K562 (cell line): ENCODE data around the gene DAPK1. TPM values are rescaled to one million over a fixed set of nuclear protein-coding genes. Genes with fewer than 3 reads are reported as not detected.

Experiments
- ATF4 ChIP-seq: fragments of 450-650 bp; formaldehyde crosslinking; IDR thresholded peaks from 2 replicates; pipeline ENCODE4 v1.4.0; 2022; ENCODE audit warnings: mild to moderate bottlenecking, moderate library complexity
- DLX4 ChIP-seq: fragments of 250-450 bp; sonication (Bioruptor Pico); IDR thresholded peaks from 2 replicates; pipeline ENCODE4 v1.6.1; 2021; ENCODE audit warnings: mild to moderate bottlenecking
- FOS ChIP-seq: IDR thresholded peaks from 3 replicates; pipeline ENCODE4 v1.6.1; 2011; ENCODE audit not compliant: insufficient read length; ENCODE audit errors: extremely low read depth
- HOXB6 ChIP-seq: fragments of 250-450 bp; sonication (Bioruptor Pico); IDR thresholded peaks from 2 replicates; pipeline ENCODE4 v1.5.1; 2022; ENCODE audit warnings: mild to moderate bottlenecking, borderline replicate concordance
- L3MBTL2 ChIP-seq: fragments of 450-650 bp; IDR thresholded peaks from 2 replicates; pipeline ENCODE4 v1.6.1; 2016; ENCODE audit warnings: mild to moderate bottlenecking, moderate library complexity
- MLX ChIP-seq, 2 experiments: fragments of 450-650 bp in 1 of 2; sonication (generic) in 1 of 2; formaldehyde crosslinking; conservative IDR thresholded peaks; 2 replicates each; pipeline versions ENCODE4 v1.4.0 to v1.8.1; 2020 to 2022; ENCODE audit warnings: mild to moderate bottlenecking in 1 of 2, missing genetic modification reagents in 1 of 2
- NFYB ChIP-seq: IDR thresholded peaks from 2 replicates; pipeline ENCODE4 v1.6.1; 2011; ENCODE audit warnings: mild to moderate bottlenecking, moderate library complexity; ENCODE audit not compliant: insufficient read length; ENCODE audit errors: extremely low read depth
- NR1H2 ChIP-seq: sonication (generic); formaldehyde crosslinking; IDR thresholded peaks from 2 replicates; pipeline ENCODE4 v1.4.0; 2020; ENCODE audit warnings: mild to moderate bottlenecking, missing genetic modification reagents
- SMARCB1 ChIP-seq: IDR thresholded peaks from 2 replicates; pipeline ENCODE4 v1.6.1; 2011; ENCODE audit warnings: improper control_type of control experiment, low read depth; ENCODE audit not compliant: insufficient read length
- ZBTB11 ChIP-seq, 3 experiments: fragments of 200-800 bp in 1 of 3; fragments of 250-450 bp in 1 of 3; fragments of 450-650 bp in 1 of 3; sonication (Bioruptor Pico) in 1 of 3; sonication (Bioruptor generic) in 1 of 3; formaldehyde crosslinking in 1 of 3; IDR thresholded peaks; 2 replicates each; pipeline versions ENCODE4 v1.6.1 to v1.8.0; 2016 to 2022; ENCODE audit warnings: mild to moderate bottlenecking in 2 of 3, missing genetic modification characterization in 2 of 3, missing compliant biosample characterization in 1 of 3, moderate library complexity in 1 of 3
- ZFP91 ChIP-seq: sonication (generic); formaldehyde crosslinking; IDR thresholded peaks from 2 replicates; pipeline ENCODE4 v1.8.0; 2022; ENCODE audit warnings: mild to moderate bottlenecking, missing genetic modification reagents
- ZNF146 ChIP-seq: IDR thresholded peaks from one replicate; pipeline ENCODE4 v1.6.1; 2018; ENCODE audit warnings: missing compliant biosample characterization; ENCODE audit not compliant: unreplicated experiment
- ZNF184 ChIP-seq: sonication (generic); formaldehyde crosslinking; IDR thresholded peaks from 2 replicates; pipeline ENCODE4 v1.5.0; 2020; ENCODE audit warnings: missing genetic modification reagents
- ZNF280A ChIP-seq: fragments of 450-650 bp; IDR thresholded peaks from 2 replicates; pipeline ENCODE4 v1.6.1; 2018; ENCODE audit warnings: mild to moderate bottlenecking, low read depth; ENCODE audit not compliant: partially characterized antibody
- ZNF436 ChIP-seq: fragments of 250-450, 450-650 bp; sonication (Bioruptor Pico); formaldehyde crosslinking; IDR thresholded peaks from 2 replicates; pipeline ENCODE4 v1.7.0; 2020; ENCODE audit warnings: mild to moderate bottlenecking
- ZNF444 ChIP-seq: fragments of 250-450 bp; sonication (Bioruptor Pico); IDR thresholded peaks from 2 replicates; pipeline ENCODE4 v1.4.0; 2020; ENCODE audit warnings: mild to moderate bottlenecking, moderate library complexity
- polyA plus RNA-seq, 8 experiments: library from polyadenylated mRNA; depleted of rRNA in 4 of 8; stranded (reverse) in 5 of 8; unstranded in 3 of 8; fragments of >200 nt; fragmentation: Nextera tagmentation in 2 of 8; fragmentation: Illumina TruSeq in 1 of 8; extraction: Ambion mirVana in 2 of 8; extraction: Trizol in 1 of 8; gene quantifications; 2 replicates each; pipeline versions ENCODE4 v1.2.1 to v1.2.3, GENCODE V29; 2011 to 2014; ENCODE audit warnings: inconsistent platforms in 1 of 8, missing spikeins in 1 of 8
- total RNA-seq, 7 experiments: library from RNA; depleted of rRNA in 6 of 7; stranded (reverse); fragments of >200 nt in 6 of 7; fragmentation: Illumina TruSeq in 2 of 7; extraction: Trizol in 2 of 7; gene quantifications; 2 replicates each; pipeline versions ENCODE4 v1.2.1 to v1.2.3, GENCODE V29; 2011 to 2021; ENCODE audit warnings: low replicate concordance in 1 of 7

The DAPK1 gene
- total and polyA plus RNA-seq, 9 of the 15 experiments (the other 6 are each of a cell fraction or from before 2014, with no cell fraction given), result 1.7 to 26.4 (median 15.8) TPM

GRCh38 chr9:87713278-87713987 is 215.8 kb downstream of the DAPK1 start (continued):
- TF ChIP-seq ZNF280A, result no peak
- peak; percentile 31 for TF ChIP-seq FOS
- TF ChIP-seq ATF4 (CRISPR knock-in tag), result no peak
- TF ChIP-seq HOXB6 (CRISPR knock-in tag), result no peak
- no peak for TF ChIP-seq ZNF184 (CRISPR knock-in tag)
- no peak for TF ChIP-seq ZNF444 (CRISPR knock-in tag)
- TF ChIP-seq ZNF146, result no peak
- no peak for TF ChIP-seq SMARCB1
- no peak for TF ChIP-seq ZFP91 (CRISPR knock-in tag)
- TF ChIP-seq NR1H2 (CRISPR knock-in tag), result no peak
- TF ChIP-seq ZNF436 (CRISPR knock-in tag), result no peak
- TF ChIP-seq MLX (CRISPR knock-in tag; conservative IDR thresholded peaks at IDR 0.05), result no peak
- peak in 1 of 3 experiments; percentile 34; a peak in 1 of 6 replicates for TF ChIP-seq ZBTB11 (CRISPR knock-in tag; IDR thresholded peaks at IDR 0.05)
- no peak for TF ChIP-seq DLX4 (CRISPR knock-in tag)
- TF ChIP-seq L3MBTL2, result no peak
- no peak for TF ChIP-seq NFYB
